GM21528 (cell line): Measurements from ENCODE around the gene MEF2A.

ENCODE experiments used
- ATAC-seq: cut with Tn5 transposase; IDR thresholded peaks from one replicate; pipeline ENCODE4 v1.9.1; 2021; ENCODE audit warnings: mild to moderate bottlenecking, moderate library complexity; ENCODE audit not compliant: unreplicated experiment, low FRiP score

MEF2A gene

GRCh38 chr15:99683000-99683670 lies 117.4 kb downstream of the MEF2A start:
- no peak for ATAC-seq

GRCh38 chr15:99686290-99686689 lies 120.5 kb downstream of the MEF2A start:
- no peak for ATAC-seq

DNA sequence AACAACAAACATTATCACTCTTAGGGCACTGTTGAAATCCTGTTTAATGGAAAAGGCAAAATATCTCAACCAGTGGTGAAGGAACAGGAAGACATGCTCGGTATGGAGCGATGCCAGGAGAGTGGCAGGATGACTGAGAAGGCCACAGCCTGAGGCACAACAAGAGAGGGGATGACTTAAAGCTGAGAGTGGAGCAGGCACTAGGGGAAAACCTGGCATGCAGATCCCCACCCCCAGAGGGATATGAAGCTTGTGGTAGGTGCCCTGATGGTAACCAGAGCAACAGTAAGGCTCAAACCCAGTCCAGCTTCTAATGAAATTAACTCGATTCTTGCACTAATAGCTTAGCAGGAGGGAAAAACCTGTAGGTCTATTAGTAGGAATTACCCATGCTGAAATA lies 127.0 kb downstream of the MEF2A start:
- no peak for ATAC-seq

GRCh38 chr15:99696096-99696495 lies 130.3 kb downstream of the MEF2A start:
- ATAC-seq = no peak

DNA sequence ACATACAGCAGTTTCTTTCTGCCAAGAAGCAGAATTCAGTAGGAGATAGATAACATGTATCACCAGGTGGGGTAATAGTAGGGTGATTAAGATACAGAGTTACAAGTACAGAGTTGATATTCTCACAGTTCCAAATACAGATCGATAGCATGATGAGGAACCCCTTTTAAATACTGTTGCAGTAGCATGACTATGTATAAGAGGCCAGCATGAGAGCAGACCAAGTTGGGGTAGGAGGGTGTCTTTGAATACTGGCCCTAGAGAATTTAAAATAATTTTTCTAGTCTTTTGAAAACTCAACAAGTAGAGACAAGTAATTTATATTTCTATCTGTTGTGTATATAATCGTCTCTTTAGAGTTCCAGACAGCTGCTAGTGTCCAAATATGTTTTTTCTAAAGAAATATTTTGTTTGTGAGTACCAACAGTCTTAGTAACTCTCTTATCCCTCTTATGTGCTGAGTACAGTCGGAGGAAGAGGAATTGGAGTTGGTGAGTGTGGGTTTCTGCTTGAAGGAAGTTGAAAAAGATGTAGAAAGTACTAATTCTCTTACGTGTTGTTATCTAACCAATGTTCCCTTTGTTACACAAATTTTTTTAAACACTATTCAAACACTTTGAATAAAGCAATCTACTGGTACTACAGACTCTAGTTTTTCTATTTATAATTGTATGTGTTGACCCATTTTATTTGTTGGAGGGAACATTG lies 137.3 kb downstream of the MEF2A start:
- ATAC-seq = no peak

DNA sequence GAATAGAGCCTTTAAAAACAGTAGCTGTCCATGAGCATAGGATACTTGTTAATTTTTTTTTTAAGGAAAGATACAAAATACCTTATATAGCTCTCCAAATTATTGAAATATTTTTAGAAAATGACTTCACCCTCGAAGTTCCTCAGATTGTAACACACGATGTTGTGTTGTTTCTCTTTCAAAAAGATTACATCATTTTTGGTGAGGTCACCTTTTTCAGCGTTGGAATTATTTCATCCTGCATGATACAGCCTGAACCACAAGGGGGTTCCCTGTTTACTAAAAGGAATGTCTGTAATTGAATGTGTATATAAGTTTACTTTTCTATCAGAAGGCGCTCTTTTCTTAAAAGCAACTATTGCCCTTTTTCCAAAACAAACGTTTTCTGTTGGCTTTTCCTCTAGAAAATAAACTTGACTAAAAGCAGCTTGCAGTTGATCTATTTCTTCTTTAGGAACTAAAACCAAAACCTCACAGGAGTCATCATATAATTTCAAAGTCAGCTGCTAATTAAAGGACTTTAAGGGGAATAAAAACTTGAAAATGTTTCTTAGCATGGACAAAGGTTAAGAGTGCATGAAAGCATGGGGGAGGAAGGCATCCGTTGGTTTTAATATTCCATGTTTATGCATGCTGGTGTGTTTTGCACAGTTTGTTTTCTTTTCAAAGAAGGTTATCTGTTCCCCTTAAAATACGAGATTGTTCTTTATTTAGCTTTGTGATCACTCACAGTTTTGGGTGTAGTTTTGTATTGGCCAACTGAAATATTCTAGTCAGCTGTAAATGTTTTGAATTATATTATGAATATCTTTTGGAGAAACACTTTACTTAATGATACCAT lies 138.0 kb downstream of the MEF2A start:
- ATAC-seq = peak; percentile 50

DNA sequence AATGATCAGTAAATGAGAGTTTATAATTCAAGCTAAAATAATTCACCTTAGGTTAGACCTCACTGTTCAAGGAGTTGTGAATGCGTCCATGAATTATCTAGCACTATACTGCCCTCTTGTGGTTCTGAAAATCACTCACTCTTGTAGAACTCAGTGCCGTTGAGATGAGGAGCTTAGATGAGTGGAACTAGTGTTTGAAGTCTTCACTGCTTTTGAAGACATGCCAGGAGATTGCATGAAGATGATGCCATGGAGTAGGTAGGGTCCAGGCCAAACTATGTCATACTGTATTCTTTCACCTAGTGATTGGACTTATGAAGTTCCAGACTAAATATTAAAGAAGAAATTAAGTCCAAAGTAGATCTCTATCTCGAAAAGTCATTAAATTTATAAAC lies 138.7 kb downstream of the MEF2A start:
- peak; percentile 69 for ATAC-seq

DNA sequence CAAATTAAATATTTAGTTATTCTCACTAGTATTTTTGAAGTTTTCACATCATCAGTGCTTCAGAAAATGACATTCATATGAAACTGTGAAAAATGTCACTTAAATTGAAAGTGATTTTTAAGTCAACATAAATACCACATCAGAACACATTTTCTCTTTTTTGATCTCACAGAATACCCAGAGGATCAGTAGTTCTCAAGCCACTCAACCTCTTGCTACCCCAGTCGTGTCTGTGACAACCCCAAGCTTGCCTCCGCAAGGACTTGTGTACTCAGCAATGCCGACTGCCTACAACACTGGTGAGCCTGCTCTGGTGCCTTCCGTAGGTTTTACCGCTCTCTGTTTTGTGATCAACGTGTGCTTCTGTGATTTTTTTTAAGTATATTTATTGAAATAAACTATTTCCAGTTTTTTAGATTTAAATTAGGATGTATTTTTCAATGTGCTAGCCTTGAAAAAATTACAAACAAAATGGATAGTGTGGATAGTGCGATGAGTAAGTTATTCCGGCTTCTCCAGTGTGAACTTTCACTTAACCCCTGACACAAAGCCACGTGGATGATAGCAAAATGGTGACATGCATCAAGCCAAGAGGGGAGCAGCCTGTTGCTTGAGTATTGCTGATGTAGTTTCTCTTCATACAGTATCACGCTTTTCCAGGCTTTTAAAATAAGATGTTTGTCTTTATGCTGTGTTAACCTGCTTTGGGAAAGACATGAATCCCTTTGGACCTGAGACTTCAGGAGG lies 140.9 kb downstream of the MEF2A start:
- no peak for ATAC-seq

GRCh38 chr15:99707473-99708270 lies 141.9 kb downstream of the MEF2A start:
- ATAC-seq = no peak

DNA sequence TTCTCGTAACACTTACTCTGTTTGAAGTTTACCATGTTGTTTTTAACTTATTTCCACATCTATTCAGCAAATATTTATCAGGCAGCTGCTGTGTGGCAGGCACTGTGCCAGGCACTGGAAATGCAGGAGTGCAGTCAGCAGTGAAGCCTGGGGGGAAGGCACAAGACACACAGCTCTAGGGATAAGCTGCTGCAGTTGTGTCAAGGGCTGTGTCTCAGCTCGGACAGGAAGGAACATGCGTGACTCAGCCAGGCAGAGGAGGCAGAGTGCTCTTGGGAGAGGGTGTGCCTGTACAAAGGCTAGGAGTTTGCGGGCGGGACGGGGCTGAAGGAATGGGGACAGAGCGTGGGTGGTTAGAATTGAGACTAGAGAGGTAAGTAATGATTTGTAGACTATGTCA lies 142.8 kb downstream of the MEF2A start:
- no peak for ATAC-seq

GRCh38 chr15:99709243-99709986 lies 143.6 kb downstream of the MEF2A start:
- no peak for ATAC-seq

DNA sequence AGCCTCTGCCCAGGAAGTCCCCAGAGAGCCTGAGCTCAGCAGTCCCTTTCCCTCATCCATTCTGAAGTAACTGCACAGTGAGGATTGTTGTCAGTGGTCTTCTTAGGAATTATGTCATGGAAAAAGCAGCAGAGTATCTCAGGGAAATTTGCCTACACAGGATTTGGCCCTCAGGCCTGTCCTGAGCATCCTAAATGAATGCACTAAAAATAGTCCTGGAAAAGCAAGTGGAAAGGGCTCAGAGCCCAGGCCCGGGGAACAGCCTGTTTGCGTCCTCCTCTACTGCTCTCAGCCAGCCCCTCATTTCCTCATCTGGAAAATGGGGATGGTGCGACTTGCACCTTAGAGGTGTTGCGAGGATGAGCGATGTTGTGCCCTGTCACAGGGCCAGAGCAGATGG lies 145.8 kb downstream of the MEF2A start:
- ATAC-seq = no peak

DNA sequence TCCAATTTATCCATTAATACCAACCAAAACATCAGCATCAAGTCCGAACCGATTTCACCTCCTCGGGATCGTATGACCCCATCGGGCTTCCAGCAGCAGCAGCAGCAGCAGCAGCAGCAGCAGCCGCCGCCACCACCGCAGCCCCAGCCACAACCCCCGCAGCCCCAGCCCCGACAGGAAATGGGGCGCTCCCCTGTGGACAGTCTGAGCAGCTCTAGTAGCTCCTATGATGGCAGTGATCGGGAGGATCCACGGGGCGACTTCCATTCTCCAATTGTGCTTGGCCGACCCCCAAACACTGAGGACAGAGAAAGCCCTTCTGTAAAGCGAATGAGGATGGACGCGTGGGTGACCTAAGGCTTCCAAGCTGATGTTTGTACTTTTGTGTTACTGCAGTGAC lies 146.6 kb downstream of the MEF2A start:
- ATAC-seq = no peak

- no peak for ATAC-seq
Measured at GRCh38 chr15:99716540-99717095, 150.8 kb downstream of the MEF2A start.

- no peak for ATAC-seq
Measured at GRCh38 chr15:99717161-99718009, 151.6 kb downstream of the MEF2A start.

DNA sequence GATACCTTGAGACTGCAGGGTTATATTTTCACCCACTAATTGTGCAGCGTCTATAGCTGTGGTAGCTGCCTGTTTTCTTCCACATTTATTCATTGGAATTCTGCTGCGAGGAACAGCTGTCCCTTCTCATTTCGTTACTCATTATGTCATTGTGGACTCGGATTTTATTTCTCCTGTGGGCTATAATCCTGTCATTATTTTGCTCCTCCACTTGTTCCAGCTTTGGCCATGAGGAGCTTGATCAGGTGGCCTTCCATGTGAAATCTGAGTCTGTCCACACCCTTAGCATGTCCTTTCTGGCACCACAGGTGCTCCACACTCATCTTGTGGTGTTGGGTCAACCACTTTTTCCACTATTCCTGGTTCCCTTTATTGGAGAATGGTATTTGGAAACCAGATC lies 152.6 kb downstream of the MEF2A start:
- ATAC-seq = no peak

DNA sequence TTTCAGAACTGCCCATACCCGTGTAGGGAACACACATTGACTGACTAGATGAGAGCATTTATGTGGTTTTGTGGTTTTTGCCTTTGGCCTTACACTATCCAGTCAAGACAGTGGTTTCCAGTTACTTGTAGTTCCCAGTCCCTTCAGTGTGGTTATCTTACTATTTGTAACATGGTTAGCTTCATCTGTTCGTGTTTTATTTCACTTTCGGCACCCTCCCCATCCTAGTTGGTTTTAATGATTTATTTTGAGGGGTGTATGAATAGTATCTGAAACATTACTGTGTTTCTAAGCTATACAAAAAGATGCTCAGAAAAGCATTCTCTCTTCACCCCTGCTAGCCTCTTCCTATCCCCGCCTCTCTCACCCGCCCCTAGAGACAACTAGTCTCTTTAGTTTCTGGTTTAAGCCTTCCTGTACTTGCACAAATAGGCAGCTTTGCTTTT lies 153.3 kb downstream of the MEF2A start:
- peak; percentile 87 for ATAC-seq

- no peak for ATAC-seq
Measured at GRCh38 chr15:99720533-99720932, 154.7 kb downstream of the MEF2A start.
